Neural progenitor cell (in vitro differentiated cells): Measurements from ENCODE around the gene ANKRD12.

Source experiments
- EZH2phosphoT487 ChIP-seq: fragments of 200-600 bp; sonication (generic); IDR thresholded peaks from 2 replicates; pipeline ENCODE4 v1.6.1; 2017; ENCODE audit warnings: antibody characterized with exemption
- TF ChIP-seq, protein P1 (sequence below): fragments of 200-600 bp; sonication (generic); IDR thresholded peaks from 2 replicates; pipeline ENCODE4 v1.5.1; 2017; ENCODE audit warnings: antibody characterized with exemption, mild to moderate bottlenecking

DNA sequence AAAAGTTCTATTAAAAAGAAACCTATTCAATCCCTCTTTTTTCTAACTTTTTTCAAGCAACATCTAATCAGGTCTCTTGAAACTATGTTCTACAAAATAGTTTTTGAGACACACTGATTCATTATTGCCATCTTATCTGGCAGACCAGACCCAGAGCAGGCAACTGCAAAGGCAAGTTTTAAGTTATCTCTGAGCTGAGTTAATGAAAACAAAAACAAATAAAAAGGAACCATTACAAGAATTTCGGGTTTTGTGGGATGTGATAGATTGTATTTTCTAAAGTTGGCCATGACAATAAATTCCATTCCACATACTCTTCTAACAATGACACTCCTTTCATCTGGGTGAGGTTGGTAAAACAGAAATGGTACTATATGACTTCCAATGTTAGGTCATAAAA, 182.8 kb downstream of the ANKRD12 start:
- TF ChIP-seq, protein P1, sequence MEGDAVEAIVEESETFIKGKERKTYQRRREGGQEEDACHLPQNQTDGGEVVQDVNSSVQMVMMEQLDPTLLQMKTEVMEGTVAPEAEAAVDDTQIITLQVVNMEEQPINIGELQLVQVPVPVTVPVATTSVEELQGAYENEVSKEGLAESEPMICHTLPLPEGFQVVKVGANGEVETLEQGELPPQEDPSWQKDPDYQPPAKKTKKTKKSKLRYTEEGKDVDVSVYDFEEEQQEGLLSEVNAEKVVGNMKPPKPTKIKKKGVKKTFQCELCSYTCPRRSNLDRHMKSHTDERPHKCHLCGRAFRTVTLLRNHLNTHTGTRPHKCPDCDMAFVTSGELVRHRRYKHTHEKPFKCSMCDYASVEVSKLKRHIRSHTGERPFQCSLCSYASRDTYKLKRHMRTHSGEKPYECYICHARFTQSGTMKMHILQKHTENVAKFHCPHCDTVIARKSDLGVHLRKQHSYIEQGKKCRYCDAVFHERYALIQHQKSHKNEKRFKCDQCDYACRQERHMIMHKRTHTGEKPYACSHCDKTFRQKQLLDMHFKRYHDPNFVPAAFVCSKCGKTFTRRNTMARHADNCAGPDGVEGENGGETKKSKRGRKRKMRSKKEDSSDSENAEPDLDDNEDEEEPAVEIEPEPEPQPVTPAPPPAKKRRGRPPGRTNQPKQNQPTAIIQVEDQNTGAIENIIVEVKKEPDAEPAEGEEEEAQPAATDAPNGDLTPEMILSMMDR = no peak
- TF ChIP-seq EZH2phosphoT487 = no peak
